Measurements from ENCODE around the gene ANKRD28. TPM values are rescaled to one million over a fixed set of nuclear protein-coding genes. Genes with fewer than 3 reads are reported as not detected.
A peak's percentile ranks its signal among the peaks of the same experiment; 100 is the strongest.

Gene ANKRD28
- total RNA-seq, 1 donor from 2014 or later: 39.6 TPM

GRCh38 chr3:15693355-15693754 is 104.4 kb downstream of the ANKRD28 start:
- H3K4me1 Mint-ChIP-seq (ENCODE audit: low read depth): peaks cover 8% of the 10 kb centered on the region
- H3K36me3 Mint-ChIP-seq (ENCODE audit: low read depth): peaks cover 50% of the 10 kb centered on the region
- no peak overlapping the region for H3K4me3 Mint-ChIP-seq
- no peaks in the 10 kb centered on the region for H3K9me3 Mint-ChIP-seq
- no peaks in the 10 kb centered on the region for H3K27me3 Mint-ChIP-seq (ENCODE audit: insufficient read depth)
- H3K27ac Mint-ChIP-seq: no peak overlapping the region
- intact Hi-C loops (cut with micrococcal nuclease): loop anchor here (5.0 kb wide), 1 partner anchor 119 kb away; no protein-coding TSS in a partner anchor
- no peak for DNase-seq (ENCODE audit: low spot score)

DNA sequence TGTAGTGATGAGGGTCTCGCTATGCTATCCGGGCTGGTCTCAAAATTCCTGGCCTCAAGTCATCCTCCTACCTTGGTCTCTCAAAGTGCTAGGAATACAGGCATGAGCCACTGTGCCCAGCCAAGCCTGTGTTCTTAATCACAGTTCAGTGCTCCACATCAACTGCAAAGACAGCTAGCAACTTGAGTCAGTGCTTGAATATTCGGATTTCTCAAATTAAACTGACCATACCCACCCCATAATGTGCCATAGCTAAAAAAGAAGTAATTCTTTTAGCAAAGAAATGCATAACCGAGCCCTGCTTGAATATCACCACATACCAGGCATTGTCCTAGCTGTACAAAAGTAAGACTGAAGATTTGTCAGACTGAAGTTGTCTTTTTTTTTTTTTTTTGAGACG is 107.0 kb downstream of the ANKRD28 start:
- intact Hi-C loops (cut with micrococcal nuclease): loop anchor here (5.0 kb wide), 1 partner anchor 122 kb away; no protein-coding TSS in a partner anchor
- Mint-ChIP-seq H3K4me3 (no peak overlapping the region), H3K4me1 (ENCODE audit: low read depth) (peaks cover 12% of the 10 kb centered on the region), H3K36me3 (ENCODE audit: low read depth) (peaks cover 44% of the 10 kb centered on the region), H3K9me3 (no peaks in the 10 kb centered on the region), H3K27me3 (ENCODE audit: insufficient read depth) (no peaks in the 10 kb centered on the region), H3K27ac (no peak overlapping the region)
- DNase-seq (ENCODE audit: low spot score): no peak

- Mint-ChIP-seq H3K4me1 (ENCODE audit: low read depth) (peaks cover 12% of the 10 kb centered on the region), H3K27me3 (ENCODE audit: insufficient read depth) (no peaks in the 10 kb centered on the region), H3K9me3 (no peaks in the 10 kb centered on the region), H3K4me3 (no peak overlapping the region), H3K27ac (no peak overlapping the region), H3K36me3 (ENCODE audit: low read depth) (peaks cover 44% of the 10 kb centered on the region)
- intact Hi-C loops (cut with micrococcal nuclease): loop anchor here (5.0 kb wide), 1 partner anchor 122 kb away; no protein-coding TSS in a partner anchor
- DNase-seq (ENCODE audit: low spot score): no peak
Observed at GRCh38 chr3:15690230-15690629, 107.5 kb downstream of the ANKRD28 start.

GRCh38 chr3:15685927-15686326 is 111.9 kb downstream of the ANKRD28 start:
- H3K4me1 Mint-ChIP-seq (ENCODE audit: low read depth): peaks cover 4% of the 10 kb centered on the region
- intact Hi-C loops (cut with micrococcal nuclease): no loop called here
- no peaks in the 10 kb centered on the region for H3K9me3 Mint-ChIP-seq
- no peaks in the 10 kb centered on the region for H3K27me3 Mint-ChIP-seq (ENCODE audit: insufficient read depth)
- H3K4me3 Mint-ChIP-seq: no peak overlapping the region
- H3K27ac Mint-ChIP-seq: no peak overlapping the region
- H3K36me3 Mint-ChIP-seq (ENCODE audit: low read depth): peaks cover 43% of the 10 kb centered on the region
- no peak for DNase-seq (ENCODE audit: low spot score)

DNA sequence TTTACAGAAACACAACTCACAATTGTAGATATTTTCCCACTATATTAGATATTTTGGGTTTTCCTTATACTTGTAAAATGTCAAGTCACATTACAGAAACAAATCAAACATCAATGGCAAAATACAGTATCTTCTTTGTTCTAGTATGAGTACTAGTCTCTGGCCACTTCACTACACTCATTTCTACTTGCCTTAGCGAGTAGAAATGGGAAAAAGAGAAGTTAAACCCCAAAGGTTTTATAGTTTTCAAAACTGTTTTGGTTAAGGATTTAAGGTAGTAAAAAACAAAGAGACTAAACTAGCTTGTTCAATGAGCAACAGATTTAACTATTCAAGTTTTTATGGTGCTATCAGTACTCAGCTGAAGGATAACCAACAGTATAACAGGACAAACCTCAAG is 114.5 kb downstream of the ANKRD28 start:
- no peaks in the 10 kb centered on the region for H3K9me3 Mint-ChIP-seq
- H3K27ac Mint-ChIP-seq: no peak overlapping the region
- no peak overlapping the region for H3K4me3 Mint-ChIP-seq
- intact Hi-C loops (cut with micrococcal nuclease): no loop called here
- H3K36me3 Mint-ChIP-seq (ENCODE audit: low read depth): peaks cover 40% of the 10 kb centered on the region
- no peak for DNase-seq (ENCODE audit: low spot score)
- H3K4me1 Mint-ChIP-seq (ENCODE audit: low read depth): peaks cover 4% of the 10 kb centered on the region
- H3K27me3 Mint-ChIP-seq (ENCODE audit: insufficient read depth): no peaks in the 10 kb centered on the region

- Mint-ChIP-seq H3K9me3 (no peaks in the 10 kb centered on the region), H3K27me3 (ENCODE audit: insufficient read depth) (no peaks in the 10 kb centered on the region), H3K4me3 (no peak overlapping the region), H3K4me1 (ENCODE audit: low read depth) (peaks cover 3% of the 10 kb centered on the region), H3K36me3 (ENCODE audit: low read depth) (peaks cover 41% of the 10 kb centered on the region), H3K27ac (no peak overlapping the region)
- intact Hi-C loops (cut with micrococcal nuclease): no loop called here
- no peak for DNase-seq (ENCODE audit: low spot score)
Observed at GRCh38 chr3:15682561-15683185, 115.1 kb downstream of the ANKRD28 start.

DNA sequence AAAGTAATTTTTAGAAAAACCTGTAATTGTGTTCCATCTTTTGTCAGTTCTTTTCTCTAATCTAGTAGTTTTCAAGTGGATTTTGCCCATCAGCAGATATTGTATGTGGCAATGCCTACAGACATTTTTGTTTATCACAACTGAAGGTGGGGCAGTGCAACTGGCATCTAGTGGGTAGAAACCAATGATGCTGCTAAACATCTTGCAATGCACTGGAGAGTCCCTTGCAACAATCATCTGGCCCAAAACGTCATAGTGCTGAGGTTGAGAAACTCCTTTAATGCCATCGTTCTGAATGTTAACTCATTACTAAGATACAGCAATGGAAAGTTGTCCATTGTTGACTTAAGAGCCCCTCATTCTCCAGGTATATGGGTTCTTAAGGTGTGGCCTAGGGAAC is 116.1 kb downstream of the ANKRD28 start:
- Mint-ChIP-seq H3K27ac (no peak overlapping the region), H3K36me3 (ENCODE audit: low read depth) (peaks cover 48% of the 10 kb centered on the region), H3K27me3 (ENCODE audit: insufficient read depth) (no peaks in the 10 kb centered on the region), H3K9me3 (no peaks in the 10 kb centered on the region), H3K4me1 (ENCODE audit: low read depth) (no peaks in the 10 kb centered on the region), H3K4me3 (no peak overlapping the region)
- DNase-seq (ENCODE audit: low spot score): no peak
- intact Hi-C loops (cut with micrococcal nuclease): no loop called here

- Mint-ChIP-seq H3K27me3 (ENCODE audit: insufficient read depth) (no peaks in the 10 kb centered on the region), H3K36me3 (ENCODE audit: low read depth) (peaks cover 31% of the 10 kb centered on the region), H3K27ac (no peak overlapping the region), H3K9me3 (no peaks in the 10 kb centered on the region), H3K4me3 (no peak overlapping the region), H3K4me1 (ENCODE audit: low read depth) (no peaks in the 10 kb centered on the region)
- intact Hi-C loops (cut with micrococcal nuclease): no loop called here
- DNase-seq (ENCODE audit: low spot score): no peak
Observed at GRCh38 chr3:15679306-15679705, 118.5 kb downstream of the ANKRD28 start.

DNA sequence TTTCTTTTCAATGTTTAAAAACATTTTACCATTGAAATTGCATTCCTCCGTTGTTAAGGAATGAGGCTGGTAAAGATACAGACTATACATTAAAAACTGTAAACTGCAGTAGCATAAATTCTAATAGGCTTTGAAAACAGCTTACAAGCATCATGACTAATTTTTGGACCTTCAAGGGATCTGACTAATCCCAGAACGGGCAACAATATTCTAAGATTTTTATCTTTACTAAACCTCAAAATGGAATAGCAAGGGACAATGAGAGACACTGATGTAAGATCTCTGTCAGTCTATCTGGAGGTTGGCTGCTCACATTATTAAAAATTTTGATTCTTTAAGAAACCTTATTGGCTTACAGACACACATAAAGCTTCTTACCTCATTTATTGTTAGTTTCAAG is 121.5 kb downstream of the ANKRD28 start:
- H3K9me3 Mint-ChIP-seq: no peaks in the 10 kb centered on the region
- no peak overlapping the region for H3K27ac Mint-ChIP-seq
- intact Hi-C loops (cut with micrococcal nuclease): no loop called here
- no peak overlapping the region for H3K4me3 Mint-ChIP-seq
- peaks cover 24% of the 10 kb centered on the region for H3K36me3 Mint-ChIP-seq (ENCODE audit: low read depth)
- no peaks in the 10 kb centered on the region for H3K4me1 Mint-ChIP-seq (ENCODE audit: low read depth)
- no peak for DNase-seq (ENCODE audit: low spot score)
- no peaks in the 10 kb centered on the region for H3K27me3 Mint-ChIP-seq (ENCODE audit: insufficient read depth)

DNA sequence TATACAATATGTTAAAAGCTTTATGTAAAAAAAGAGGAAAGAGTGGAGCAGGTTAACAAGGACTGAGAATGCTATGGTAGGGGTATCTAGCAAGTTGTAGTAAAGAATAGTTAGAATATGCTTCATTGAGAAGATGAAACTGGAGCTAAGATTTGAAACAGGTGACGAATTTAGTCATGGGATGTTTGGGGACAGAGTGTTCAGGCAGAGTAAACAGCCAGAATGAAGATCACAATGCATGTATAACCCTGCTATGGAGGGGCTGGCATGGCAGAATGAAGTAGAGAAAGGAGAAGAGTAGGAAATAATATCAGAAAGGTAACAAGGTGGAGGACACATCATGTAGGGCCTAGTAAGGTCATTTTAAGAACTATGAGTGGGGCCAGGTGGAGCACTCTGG is 124.2 kb downstream of the ANKRD28 start:
- no peaks in the 10 kb centered on the region for H3K27me3 Mint-ChIP-seq (ENCODE audit: insufficient read depth)
- no peak overlapping the region for H3K27ac Mint-ChIP-seq
- H3K9me3 Mint-ChIP-seq: no peaks in the 10 kb centered on the region
- DNase-seq (ENCODE audit: low spot score): no peak
- H3K36me3 Mint-ChIP-seq (ENCODE audit: low read depth): peaks cover 32% of the 10 kb centered on the region
- no peak overlapping the region for H3K4me3 Mint-ChIP-seq
- H3K4me1 Mint-ChIP-seq (ENCODE audit: low read depth): peaks cover 4% of the 10 kb centered on the region
- intact Hi-C loops (cut with micrococcal nuclease): no loop called here

GRCh38 chr3:15667484-15667883 is 130.3 kb downstream of the ANKRD28 start:
- Mint-ChIP-seq H3K4me3 (peak overlapping the region; percentile 6), H3K36me3 (ENCODE audit: low read depth) (peaks cover 46% of the 10 kb centered on the region), H3K4me1 (ENCODE audit: low read depth) (peaks cover 22% of the 10 kb centered on the region), H3K9me3 (peaks cover 12% of the 10 kb centered on the region), H3K27me3 (ENCODE audit: insufficient read depth) (no peaks in the 10 kb centered on the region), H3K27ac (no peak overlapping the region)
- DNase-seq (ENCODE audit: low spot score): peak; percentile 20
- intact Hi-C loops (cut with micrococcal nuclease): loop anchor here (1.0 kb wide), 1 partner anchor 31 kb away; no protein-coding TSS in a partner anchor

- no peak overlapping the region for H3K4me3 Mint-ChIP-seq
- DNase-seq (ENCODE audit: low spot score): no peak
- no peaks in the 10 kb centered on the region for H3K27me3 Mint-ChIP-seq (ENCODE audit: insufficient read depth)
- no peak overlapping the region for H3K27ac Mint-ChIP-seq
- H3K36me3 Mint-ChIP-seq (ENCODE audit: low read depth): peaks cover 43% of the 10 kb centered on the region
- peaks cover 12% of the 10 kb centered on the region for H3K9me3 Mint-ChIP-seq
- intact Hi-C loops (cut with micrococcal nuclease): no loop called here
- H3K4me1 Mint-ChIP-seq (ENCODE audit: low read depth): peaks cover 22% of the 10 kb centered on the region
Observed at GRCh38 chr3:15666277-15666676, 131.5 kb downstream of the ANKRD28 start.

DNA sequence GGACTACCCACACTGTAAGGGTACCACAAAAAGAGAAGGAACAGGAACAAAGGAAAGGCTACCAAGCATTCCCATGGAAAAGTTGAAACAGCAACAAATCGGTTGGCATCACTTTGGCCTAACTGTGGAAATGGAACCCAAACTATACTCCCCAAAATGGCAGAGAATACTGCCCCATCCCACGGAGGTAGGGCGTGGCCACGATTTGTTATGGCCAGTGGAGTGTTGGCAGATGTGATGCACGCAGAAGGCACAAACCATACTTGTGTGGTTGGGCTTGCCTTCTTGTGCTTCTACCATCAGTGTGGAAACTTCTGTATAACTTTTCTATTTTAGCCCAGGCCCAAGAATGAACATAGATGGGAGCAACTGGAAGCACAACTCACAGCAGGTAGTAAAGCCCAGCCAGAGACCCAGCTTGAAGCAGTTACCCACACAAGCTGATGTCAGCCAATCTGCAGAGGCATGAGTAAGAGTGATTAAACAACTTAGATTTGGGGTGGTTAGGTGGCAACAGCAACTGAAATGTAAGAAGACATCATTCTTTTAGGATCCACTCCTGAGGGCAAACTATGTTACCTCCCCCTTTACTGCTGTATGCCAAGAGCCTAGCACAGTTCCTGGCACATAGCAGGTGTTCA is 132.1 kb downstream of the ANKRD28 start:
- peaks cover 23% of the 10 kb centered on the region for H3K4me1 Mint-ChIP-seq (ENCODE audit: low read depth)
- no peaks in the 10 kb centered on the region for H3K27me3 Mint-ChIP-seq (ENCODE audit: insufficient read depth)
- DNase-seq (ENCODE audit: low spot score): no peak
- H3K36me3 Mint-ChIP-seq (ENCODE audit: low read depth): peaks cover 38% of the 10 kb centered on the region
- no peak overlapping the region for H3K27ac Mint-ChIP-seq
- no peak overlapping the region for H3K4me3 Mint-ChIP-seq
- intact Hi-C loops (cut with micrococcal nuclease): no loop called here
- peaks cover 15% of the 10 kb centered on the region for H3K9me3 Mint-ChIP-seq

Data from activated T-helper 1 cell treated with anti-CD3 and anti-CD28 coated beads, Interleukin-12 subunit alpha, Interleukin-12 subunit beta, Interleukin-2, Interleukin-4 antibody, amounts not matched to agents 30 ng/mL and 10 ng/mL and 1 ng/mL, durations not matched to agents 14 hours and 24 hours and 36 hours (primary cell).